ENCODE measurements around the gene CSH1. TPM values are rescaled to one million over a fixed set of nuclear protein-coding genes. Genes with fewer than 3 reads are reported as not detected.
A peak's percentile ranks its signal among the peaks of the same experiment; 100 is the strongest.
"Not testable (repeated sequence)": the region's sequence is repeated elsewhere in the genome, so short reads cannot be mapped to it uniquely, and the experiment has no call there.

Gene CSH1
- total and polyA plus RNA-seq, 9 donors = 0.78 to 21.9 (median 4.5) TPM

- Histone ChIP-seq H3K27me3 (ENCODE audit: control insufficient read depth, insufficient read depth, low read length) (no peaks in the 10 kb centered on the region), H3K27ac (ENCODE audit: low read length) (peak overlapping the region; percentile 47), H3K9me3 (replicated peaks; ENCODE audit: control insufficient read depth, low read depth, low read length) (no peaks in the 10 kb centered on the region), H3K4me3 (ENCODE audit: low read length) (no peak overlapping the region), H3K36me3 (ENCODE audit: control insufficient read depth, insufficient read depth, low read length) (no peaks in the 10 kb centered on the region), H3K4me1 (ENCODE audit: control insufficient read depth, insufficient read depth, low read length) (peaks cover 40% of the 10 kb centered on the region)
- peak; percentile 69 for DNase-seq
- WGBS (ENCODE audit: insufficient coverage) = 67% methylated on average over 22 of the region's 24 CpGs
Observed at GRCh38 chr17:63929860-63930766, 33.7 kb upstream of the CSH1 start.

DNA sequence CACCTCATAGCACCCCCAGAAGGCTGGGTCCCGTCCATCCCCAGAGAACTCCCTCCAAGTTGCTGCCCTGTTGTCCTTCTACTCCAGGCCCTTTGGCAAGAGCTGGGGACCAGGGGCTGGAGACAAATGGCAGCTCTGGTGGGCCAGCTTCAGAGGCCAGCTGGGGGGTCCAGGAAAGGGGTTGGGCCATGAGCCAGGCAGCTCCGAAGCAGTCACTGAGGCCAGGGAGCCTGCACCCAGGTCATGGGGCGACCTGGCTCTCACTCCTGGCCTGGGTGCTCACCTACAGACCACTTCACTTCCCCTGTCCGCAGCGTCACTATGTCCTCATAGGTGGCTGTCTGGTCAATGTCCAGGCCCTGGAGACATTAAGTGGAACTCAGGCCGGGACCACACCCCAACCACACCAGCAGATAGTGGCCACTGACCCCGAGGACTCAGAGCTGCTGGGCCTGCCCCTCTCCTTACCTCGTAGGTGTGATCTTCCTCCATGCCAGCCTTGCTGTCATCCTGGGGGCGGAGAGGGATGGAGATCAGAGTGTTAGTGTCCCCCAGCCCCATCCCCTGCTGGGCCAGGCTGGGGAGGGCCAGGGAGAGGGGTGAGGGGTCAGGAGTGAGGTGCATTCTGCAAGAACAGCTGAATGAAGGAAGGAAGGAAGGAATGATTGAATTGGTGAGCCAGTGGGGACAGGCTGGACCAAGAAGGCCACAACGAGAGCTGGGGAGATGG is 32.8 kb upstream of the CSH1 start:
- Histone ChIP-seq H3K4me3 (ENCODE audit: low read length) (no peak overlapping the region), H3K9me3 (replicated peaks; ENCODE audit: control insufficient read depth, low read depth, low read length) (no peaks in the 10 kb centered on the region), H3K4me1 (ENCODE audit: control insufficient read depth, insufficient read depth, low read length) (peaks cover 33% of the 10 kb centered on the region), H3K27ac (ENCODE audit: low read length) (no peak overlapping the region), H3K36me3 (ENCODE audit: control insufficient read depth, insufficient read depth, low read length) (no peaks in the 10 kb centered on the region), H3K27me3 (ENCODE audit: control insufficient read depth, insufficient read depth, low read length) (no peaks in the 10 kb centered on the region)
- 90% methylated on average over 5 of the region's 10 CpGs for WGBS (ENCODE audit: insufficient coverage)
- no peak for DNase-seq

- Histone ChIP-seq H3K9me3 (replicated peaks; ENCODE audit: control insufficient read depth, low read depth, low read length) (no peaks in the 10 kb centered on the region), H3K27me3 (ENCODE audit: control insufficient read depth, insufficient read depth, low read length) (no peaks in the 10 kb centered on the region), H3K36me3 (ENCODE audit: control insufficient read depth, insufficient read depth, low read length) (no peaks in the 10 kb centered on the region), H3K4me3 (ENCODE audit: low read length) (no peak overlapping the region), H3K27ac (ENCODE audit: low read length) (no peak overlapping the region), H3K4me1 (ENCODE audit: control insufficient read depth, insufficient read depth, low read length) (peaks cover 31% of the 10 kb centered on the region)
- WGBS (ENCODE audit: insufficient coverage) = 88% methylated on average over 6 of the region's 10 CpGs
- no peak for DNase-seq
Observed at GRCh38 chr17:63928172-63928666, 31.8 kb upstream of the CSH1 start.

DNA sequence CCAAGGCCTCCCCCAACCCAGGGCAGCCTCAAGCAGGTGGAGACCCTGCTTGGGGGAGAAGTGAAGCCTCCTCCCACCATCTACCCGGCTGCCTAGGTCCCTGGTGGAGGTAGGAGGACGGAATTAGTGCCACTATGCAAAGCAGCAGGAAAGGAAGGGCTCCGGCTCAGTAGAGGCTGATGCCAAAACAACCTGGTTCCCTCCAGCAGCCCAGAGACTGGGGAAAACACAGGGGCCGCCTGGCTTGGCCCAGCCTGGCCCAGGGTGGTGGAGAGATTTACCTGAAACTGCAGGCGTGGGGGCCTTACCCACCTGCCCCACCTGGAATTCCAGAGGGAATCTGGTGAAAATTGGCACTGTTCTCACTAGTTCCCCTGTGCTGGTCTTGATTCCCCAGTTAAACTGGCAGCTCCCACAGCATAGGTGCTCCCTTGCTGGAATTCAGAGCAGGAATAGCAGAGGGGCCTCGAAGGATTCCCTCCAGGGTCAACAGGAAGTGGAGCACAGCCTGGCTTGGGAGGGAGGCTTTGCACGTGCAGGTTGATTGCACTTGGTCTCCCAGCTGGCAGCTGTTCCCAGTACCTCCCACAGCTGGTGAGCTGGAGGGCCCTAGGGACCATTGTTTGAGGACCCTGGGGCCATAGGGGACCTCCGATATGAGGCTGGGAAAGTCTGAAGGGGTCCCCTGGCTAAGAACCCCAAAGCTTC is 31.2 kb upstream of the CSH1 start:
- WGBS (ENCODE audit: insufficient coverage) = 20% methylated on average over 3 of the region's 8 CpGs
- H3K27ac ChIP-seq (ENCODE audit: low read length) = no peak overlapping the region
- no peak for DNase-seq
- H3K27me3 ChIP-seq (ENCODE audit: control insufficient read depth, insufficient read depth, low read length) = no peaks in the 10 kb centered on the region
- H3K4me1 ChIP-seq (ENCODE audit: control insufficient read depth, insufficient read depth, low read length) = peaks cover 30% of the 10 kb centered on the region
- H3K4me3 ChIP-seq (ENCODE audit: low read length) = no peak overlapping the region
- no peaks in the 10 kb centered on the region for H3K36me3 ChIP-seq (ENCODE audit: control insufficient read depth, insufficient read depth, low read length)
- H3K9me3 ChIP-seq (replicated peaks; ENCODE audit: control insufficient read depth, low read depth, low read length) = no peaks in the 10 kb centered on the region

DNA sequence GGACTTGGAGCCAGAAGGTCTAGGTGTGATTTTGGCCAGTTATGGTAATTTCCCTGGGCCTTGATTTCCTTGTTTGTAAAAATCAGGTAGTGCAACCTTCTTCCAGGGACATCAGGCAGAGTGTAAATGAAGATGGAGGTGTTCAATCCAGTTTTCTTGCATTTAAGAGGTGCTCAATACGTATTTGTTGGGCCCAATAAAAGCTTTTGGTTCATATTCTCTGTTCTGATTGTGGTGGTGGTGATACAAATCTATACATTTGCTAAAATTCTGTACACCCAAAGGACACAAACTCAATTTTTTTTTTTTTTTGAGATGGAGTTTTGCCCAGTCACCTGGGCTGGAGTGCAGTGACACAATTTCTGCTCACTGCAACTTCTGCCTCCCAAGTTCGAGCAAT is 29.8 kb upstream of the CSH1 start:
- no peak for DNase-seq
- Histone ChIP-seq H3K4me3 (ENCODE audit: low read length) (no peak overlapping the region), H3K27me3 (ENCODE audit: control insufficient read depth, insufficient read depth, low read length) (no peaks in the 10 kb centered on the region), H3K36me3 (ENCODE audit: control insufficient read depth, insufficient read depth, low read length) (no peaks in the 10 kb centered on the region), H3K4me1 (ENCODE audit: control insufficient read depth, insufficient read depth, low read length) (peaks cover 16% of the 10 kb centered on the region), H3K27ac (ENCODE audit: low read length) (no peak overlapping the region), H3K9me3 (replicated peaks; ENCODE audit: control insufficient read depth, low read depth, low read length) (no peaks in the 10 kb centered on the region)
- no CpG with 5 or more reads among the region's 2 CpGs for WGBS (ENCODE audit: insufficient coverage)

GRCh38 chr17:63925615-63926014 is 29.2 kb upstream of the CSH1 start:
- WGBS (ENCODE audit: insufficient coverage) = 95% methylated on average over 4 of the region's 5 CpGs
- Histone ChIP-seq H3K27ac (ENCODE audit: low read length) (no peak overlapping the region), H3K9me3 (replicated peaks; ENCODE audit: control insufficient read depth, low read depth, low read length) (no peaks in the 10 kb centered on the region), H3K27me3 (ENCODE audit: control insufficient read depth, insufficient read depth, low read length) (no peaks in the 10 kb centered on the region), H3K4me1 (ENCODE audit: control insufficient read depth, insufficient read depth, low read length) (peaks cover 11% of the 10 kb centered on the region), H3K36me3 (ENCODE audit: control insufficient read depth, insufficient read depth, low read length) (no peaks in the 10 kb centered on the region), H3K4me3 (ENCODE audit: low read length) (no peak overlapping the region)
- no peak for DNase-seq

GRCh38 chr17:63922402-63922801 is 26.0 kb upstream of the CSH1 start:
- H3K9me3 ChIP-seq (replicated peaks; ENCODE audit: control insufficient read depth, low read depth, low read length); DNase-seq; H3K27ac ChIP-seq (ENCODE audit: low read length); H3K27me3 ChIP-seq (ENCODE audit: control insufficient read depth, insufficient read depth, low read length); H3K36me3 ChIP-seq (ENCODE audit: control insufficient read depth, insufficient read depth, low read length); H3K4me3 ChIP-seq (ENCODE audit: low read length); H3K4me1 ChIP-seq (ENCODE audit: control insufficient read depth, insufficient read depth, low read length): not testable (repeated sequence)
- 53% methylated on average over 3 of the region's 9 CpGs for whole genome bisulfite sequencing (ENCODE audit: insufficient coverage)

- not testable (repeated sequence) for H3K4me3 ChIP-seq (ENCODE audit: low read length); H3K4me1 ChIP-seq (ENCODE audit: control insufficient read depth, insufficient read depth, low read length); H3K9me3 ChIP-seq (replicated peaks; ENCODE audit: control insufficient read depth, low read depth, low read length); H3K27me3 ChIP-seq (ENCODE audit: control insufficient read depth, insufficient read depth, low read length); H3K36me3 ChIP-seq (ENCODE audit: control insufficient read depth, insufficient read depth, low read length); H3K27ac ChIP-seq (ENCODE audit: low read length); DNase-seq
- WGBS (ENCODE audit: insufficient coverage) = 100% methylated on average over 1 of the region's 5 CpGs
Observed at GRCh38 chr17:63920779-63921178, 24.4 kb upstream of the CSH1 start.

GRCh38 chr17:63920050-63920449 is 23.7 kb upstream of the CSH1 start:
- not testable (repeated sequence) for H3K36me3 ChIP-seq (ENCODE audit: control insufficient read depth, insufficient read depth, low read length); H3K27me3 ChIP-seq (ENCODE audit: control insufficient read depth, insufficient read depth, low read length); H3K4me1 ChIP-seq (ENCODE audit: control insufficient read depth, insufficient read depth, low read length); H3K27ac ChIP-seq (ENCODE audit: low read length); DNase-seq; H3K9me3 ChIP-seq (replicated peaks; ENCODE audit: control insufficient read depth, low read depth, low read length); H3K4me3 ChIP-seq (ENCODE audit: low read length)
- WGBS (ENCODE audit: insufficient coverage) = no CpG with 5 or more reads among the region's 6 CpGs

GRCh38 chr17:63919311-63919723 is 22.9 kb upstream of the CSH1 start:
- 62% methylated on average over 7 of the region's 8 CpGs for WGBS (ENCODE audit: insufficient coverage)
- Histone ChIP-seq H3K27ac (ENCODE audit: low read length) (no peak overlapping the region), H3K4me1 (ENCODE audit: control insufficient read depth, insufficient read depth, low read length) (no peaks in the 10 kb centered on the region), H3K36me3 (ENCODE audit: control insufficient read depth, insufficient read depth, low read length) (no peaks in the 10 kb centered on the region), H3K27me3 (ENCODE audit: control insufficient read depth, insufficient read depth, low read length) (peaks cover 4% of the 10 kb centered on the region), H3K9me3 (replicated peaks; ENCODE audit: control insufficient read depth, low read depth, low read length) (no peaks in the 10 kb centered on the region), H3K4me3 (ENCODE audit: low read length) (no peak overlapping the region)
- peak; percentile 59 for DNase-seq

All from muscle of leg (tissue), 11 donors.